ENCODE results near the gene FANCE.

Gene FANCE

GRCh38 chr6:35468980-35469750 lies 17.0 kb downstream of the FANCE start:
- no peak for DNase-seq

GRCh38 chr6:35469751-35470662 lies 17.9 kb downstream of the FANCE start:
- no peak for DNase-seq

- no peak for DNase-seq
Observed at GRCh38 chr6:35470663-35471120, 18.6 kb downstream of the FANCE start.

GRCh38 chr6:35471836-35472345 lies 19.8 kb downstream of the FANCE start:
- no peak for DNase-seq

GRCh38 chr6:35473075-35473849 lies 21.1 kb downstream of the FANCE start:
- DNase-seq: no peak

- DNase-seq: no peak
Observed at GRCh38 chr6:35473850-35474130, 21.7 kb downstream of the FANCE start.

GRCh38 chr6:35474131-35474941 lies 22.2 kb downstream of the FANCE start:
- no peak for DNase-seq

- DNase-seq: no peak
Observed at GRCh38 chr6:35474942-35475570, 22.9 kb downstream of the FANCE start.

GRCh38 chr6:35475573-35475972 lies 23.4 kb downstream of the FANCE start:
- DNase-seq: no peak

GRCh38 chr6:35476004-35476403 lies 23.9 kb downstream of the FANCE start:
- DNase-seq: no peak

- no peak for DNase-seq
Observed at GRCh38 chr6:35477028-35477427, 24.9 kb downstream of the FANCE start.

GRCh38 chr6:35477551-35478179 lies 25.5 kb downstream of the FANCE start:
- no peak for DNase-seq

- DNase-seq: no peak
Observed at GRCh38 chr6:35478259-35478658, 26.1 kb downstream of the FANCE start.

- DNase-seq: no peak
Observed at GRCh38 chr6:35480176-35480575, 28.0 kb downstream of the FANCE start.

- DNase-seq: no peak
Observed at GRCh38 chr6:35481226-35481625, 29.1 kb downstream of the FANCE start.

GRCh38 chr6:35483062-35483461 lies 30.9 kb downstream of the FANCE start:
- DNase-seq: no peak

GRCh38 chr6:35483490-35483889 lies 31.4 kb downstream of the FANCE start:
- no peak for DNase-seq

GRCh38 chr6:35483893-35484645 lies 31.9 kb downstream of the FANCE start:
- no peak for DNase-seq

- DNase-seq: no peak
Observed at GRCh38 chr6:35484921-35485392, 32.8 kb downstream of the FANCE start.

- no peak for DNase-seq
Observed at GRCh38 chr6:35485402-35485877, 33.3 kb downstream of the FANCE start.
